Prostate gland (tissue), 2 donors: ENCODE data around the gene SHANK3.

ENCODE experiments used
- POLR2AphosphoS5 ChIP-seq: sonication (generic); formaldehyde crosslinking; IDR thresholded peaks from one replicate; pipeline ENCODE4 v1.6.1; 2017; ENCODE audit warnings: antibody characterized with exemption
- TF ChIP-seq, protein P1 (sequence below), 4 experiments: fragments of 200-600 bp in 2 of 4; fragments of 450-650 bp in 2 of 4; sonication (generic) in 2 of 4; IDR thresholded peaks; 1 replicate in 3 of 4; 2 replicates in 1 of 4; pipeline ENCODE4 v1.5.1; 2016 to 2019; ENCODE audit warnings: antibody characterized with exemption in 4 of 4, mild to moderate bottlenecking in 2 of 4, moderate library complexity in 2 of 4

DNA sequence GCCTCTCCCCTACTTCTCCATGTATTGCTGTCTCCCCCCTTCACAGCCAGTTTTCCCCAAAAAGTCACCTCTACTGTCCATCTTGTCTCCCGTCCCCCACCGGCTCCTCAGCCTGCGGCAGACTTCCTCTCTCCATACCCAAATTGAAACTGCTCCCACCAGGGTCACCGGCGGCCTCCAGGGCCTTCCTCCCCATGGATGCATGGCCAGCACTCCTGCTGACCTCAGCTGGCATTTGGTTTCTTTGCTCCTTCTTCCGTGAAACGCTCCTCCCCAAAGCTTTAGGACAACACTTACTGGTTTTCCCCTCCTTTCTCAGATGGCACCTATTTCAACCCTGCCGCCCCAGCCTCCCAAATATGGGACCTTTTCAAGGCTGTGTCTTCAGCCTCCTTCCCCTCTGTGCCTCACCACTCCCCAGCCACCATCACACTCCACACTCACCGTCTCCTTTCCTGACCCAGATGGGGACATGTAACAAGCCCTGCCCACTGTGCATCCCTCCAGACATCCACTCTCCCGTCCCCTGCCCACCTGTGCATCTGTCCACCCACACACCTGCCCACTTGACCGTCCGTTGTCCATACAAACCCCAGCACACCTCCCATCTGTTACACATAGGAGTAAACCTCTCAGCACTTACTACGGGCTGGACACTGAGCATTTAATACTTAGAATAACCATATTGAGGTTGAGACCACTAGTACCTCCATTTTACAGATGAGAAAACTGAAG lies 43.8 kb downstream of the SHANK3 start:
- no peak for TF ChIP-seq POLR2AphosphoS5
- TF ChIP-seq, protein P1, sequence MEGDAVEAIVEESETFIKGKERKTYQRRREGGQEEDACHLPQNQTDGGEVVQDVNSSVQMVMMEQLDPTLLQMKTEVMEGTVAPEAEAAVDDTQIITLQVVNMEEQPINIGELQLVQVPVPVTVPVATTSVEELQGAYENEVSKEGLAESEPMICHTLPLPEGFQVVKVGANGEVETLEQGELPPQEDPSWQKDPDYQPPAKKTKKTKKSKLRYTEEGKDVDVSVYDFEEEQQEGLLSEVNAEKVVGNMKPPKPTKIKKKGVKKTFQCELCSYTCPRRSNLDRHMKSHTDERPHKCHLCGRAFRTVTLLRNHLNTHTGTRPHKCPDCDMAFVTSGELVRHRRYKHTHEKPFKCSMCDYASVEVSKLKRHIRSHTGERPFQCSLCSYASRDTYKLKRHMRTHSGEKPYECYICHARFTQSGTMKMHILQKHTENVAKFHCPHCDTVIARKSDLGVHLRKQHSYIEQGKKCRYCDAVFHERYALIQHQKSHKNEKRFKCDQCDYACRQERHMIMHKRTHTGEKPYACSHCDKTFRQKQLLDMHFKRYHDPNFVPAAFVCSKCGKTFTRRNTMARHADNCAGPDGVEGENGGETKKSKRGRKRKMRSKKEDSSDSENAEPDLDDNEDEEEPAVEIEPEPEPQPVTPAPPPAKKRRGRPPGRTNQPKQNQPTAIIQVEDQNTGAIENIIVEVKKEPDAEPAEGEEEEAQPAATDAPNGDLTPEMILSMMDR (IDR thresholded peaks at IDR 0.05) = no peak
